ENCODE results near the gene CD58.
"Not testable (repeated sequence)": the region's sequence is repeated elsewhere in the genome, so short reads cannot be mapped to it uniquely, and the experiment has no call there.

Gene CD58

DNA sequence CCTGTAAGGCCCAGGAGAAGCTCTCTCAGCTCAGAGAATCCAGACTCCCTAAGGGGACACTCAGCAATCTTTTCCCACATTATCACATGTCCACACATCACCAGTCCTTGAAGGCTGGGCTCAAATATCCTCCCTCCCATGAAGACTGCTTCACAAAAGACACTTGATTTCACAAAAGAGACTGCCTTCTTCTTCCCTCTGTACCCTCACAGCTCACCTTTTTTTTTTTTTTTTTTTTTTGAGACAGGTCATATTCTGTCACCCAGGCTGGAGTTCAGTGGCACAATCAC is 1.5 kb downstream of the CD58 start:
- TF ChIP-seq, protein P1, sequence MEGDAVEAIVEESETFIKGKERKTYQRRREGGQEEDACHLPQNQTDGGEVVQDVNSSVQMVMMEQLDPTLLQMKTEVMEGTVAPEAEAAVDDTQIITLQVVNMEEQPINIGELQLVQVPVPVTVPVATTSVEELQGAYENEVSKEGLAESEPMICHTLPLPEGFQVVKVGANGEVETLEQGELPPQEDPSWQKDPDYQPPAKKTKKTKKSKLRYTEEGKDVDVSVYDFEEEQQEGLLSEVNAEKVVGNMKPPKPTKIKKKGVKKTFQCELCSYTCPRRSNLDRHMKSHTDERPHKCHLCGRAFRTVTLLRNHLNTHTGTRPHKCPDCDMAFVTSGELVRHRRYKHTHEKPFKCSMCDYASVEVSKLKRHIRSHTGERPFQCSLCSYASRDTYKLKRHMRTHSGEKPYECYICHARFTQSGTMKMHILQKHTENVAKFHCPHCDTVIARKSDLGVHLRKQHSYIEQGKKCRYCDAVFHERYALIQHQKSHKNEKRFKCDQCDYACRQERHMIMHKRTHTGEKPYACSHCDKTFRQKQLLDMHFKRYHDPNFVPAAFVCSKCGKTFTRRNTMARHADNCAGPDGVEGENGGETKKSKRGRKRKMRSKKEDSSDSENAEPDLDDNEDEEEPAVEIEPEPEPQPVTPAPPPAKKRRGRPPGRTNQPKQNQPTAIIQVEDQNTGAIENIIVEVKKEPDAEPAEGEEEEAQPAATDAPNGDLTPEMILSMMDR (IDR thresholded peaks at IDR 0.05; ENCODE audit: borderline replicate concordance, insufficient read depth, low read depth, low read length): no peak
- peak overlapping the region; percentile 70 for H3K4me3 ChIP-seq (ENCODE audit: low read depth, low read length)

DNA sequence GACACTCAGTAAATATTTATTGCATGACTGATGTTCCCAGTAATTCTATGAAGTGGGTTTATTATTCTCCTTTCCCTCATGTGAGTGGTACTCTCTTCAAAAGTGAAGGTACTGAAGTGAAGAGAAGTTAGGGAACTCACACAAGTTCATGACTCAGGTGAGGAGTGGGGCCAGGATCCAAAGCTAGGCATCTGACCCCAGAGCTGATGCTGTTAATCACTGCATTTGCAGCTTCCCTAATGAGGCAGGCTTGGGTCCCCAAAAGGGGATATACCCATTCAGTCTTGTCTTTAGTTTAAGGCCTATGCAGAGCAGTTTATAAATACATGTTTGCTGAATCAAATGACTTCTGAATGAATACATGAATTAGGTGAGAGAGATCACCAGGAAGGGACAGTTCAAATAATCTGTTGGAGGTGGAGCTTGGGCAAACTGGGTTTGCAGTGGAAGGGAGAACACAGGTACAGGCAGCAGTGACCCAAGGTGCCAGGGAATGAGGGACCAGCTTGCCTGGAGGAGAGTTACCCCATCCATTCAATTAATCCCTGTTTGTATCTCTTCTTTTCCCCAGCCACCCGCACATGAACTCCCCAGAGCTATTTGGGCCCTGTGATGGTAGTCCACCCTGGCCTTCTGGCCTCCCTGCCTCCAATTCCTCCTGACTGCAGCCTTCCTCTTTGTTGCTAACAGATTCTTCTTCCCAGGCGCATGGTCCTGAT is 2.0 kb downstream of the CD58 start:
- H3K4me3 ChIP-seq (ENCODE audit: low read depth, low read length): peak overlapping the region; percentile 70

DNA sequence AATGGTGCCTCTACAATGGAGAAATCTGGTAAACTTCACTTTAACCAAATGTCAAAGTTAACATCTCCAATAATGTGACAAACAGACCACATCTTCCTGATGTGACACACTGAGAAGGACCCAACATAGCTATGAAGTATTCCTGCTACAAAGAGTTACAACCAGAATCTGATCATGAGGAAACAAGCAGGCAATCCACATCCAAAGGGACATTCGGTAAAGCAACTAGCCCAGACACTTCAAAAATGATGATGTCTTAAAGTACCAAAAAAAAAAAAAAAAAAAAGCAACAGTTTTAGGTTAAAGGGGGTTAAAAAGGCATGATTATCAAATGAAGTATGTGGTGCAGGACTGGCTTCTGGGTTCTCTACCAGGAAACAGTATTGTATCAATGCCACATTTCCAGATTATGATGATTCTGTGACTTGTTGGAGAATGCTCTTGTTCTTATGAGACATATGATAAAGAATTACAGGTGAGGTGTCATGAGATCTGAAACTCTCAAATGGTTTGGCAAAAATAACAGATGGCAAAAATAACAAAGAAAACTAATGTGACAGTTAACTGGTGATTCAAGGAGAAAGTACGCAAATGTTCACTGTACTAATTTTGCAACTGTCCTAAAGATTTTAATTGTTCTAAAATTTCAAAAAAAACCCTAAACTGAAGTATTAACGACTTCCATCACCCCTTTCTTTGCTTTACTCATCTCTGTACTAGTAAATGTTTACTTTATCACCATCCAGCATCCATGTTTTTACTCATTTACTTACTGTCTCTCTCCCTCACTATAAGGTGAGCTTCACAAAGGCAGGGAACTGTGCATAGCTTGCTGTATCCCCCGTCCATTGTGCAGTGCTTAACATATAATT is 2.8 kb downstream of the CD58 start:
- TF ChIP-seq, protein P1 (IDR thresholded peaks at IDR 0.05; ENCODE audit: borderline replicate concordance, insufficient read depth, low read depth, low read length): no peak
- peak overlapping the region; percentile 70 for H3K4me3 ChIP-seq (ENCODE audit: low read depth, low read length)

More for the DNA sequence above, 2.0 kb downstream of the CD58 start:
- TF ChIP-seq, protein P1 (IDR thresholded peaks at IDR 0.05; ENCODE audit: borderline replicate concordance, insufficient read depth, low read depth, low read length): no peak

DNA sequence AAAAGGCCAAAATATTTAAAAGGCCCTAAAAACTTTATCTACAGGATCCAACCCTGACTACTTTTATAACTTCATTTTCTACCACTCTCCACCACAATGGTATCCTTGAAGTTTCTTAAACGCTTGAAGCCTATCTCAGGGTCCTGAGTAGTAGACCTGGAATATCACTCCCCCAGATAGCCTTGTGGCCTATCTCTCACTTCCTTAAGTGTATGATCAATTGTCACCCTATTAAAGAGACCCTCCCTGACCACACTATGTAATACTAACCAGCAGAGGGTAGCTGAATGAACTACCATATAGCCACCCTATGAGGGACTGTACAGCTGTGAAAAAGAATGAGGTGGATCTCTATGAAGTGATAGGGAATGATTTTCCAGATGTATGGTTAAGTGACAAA is 5.6 kb downstream of the CD58 start:
- TF ChIP-seq, protein P1 (IDR thresholded peaks at IDR 0.05; ENCODE audit: borderline replicate concordance, insufficient read depth, low read depth, low read length): no peak
- no peak overlapping the region for H3K4me3 ChIP-seq (ENCODE audit: low read depth, low read length)

DNA sequence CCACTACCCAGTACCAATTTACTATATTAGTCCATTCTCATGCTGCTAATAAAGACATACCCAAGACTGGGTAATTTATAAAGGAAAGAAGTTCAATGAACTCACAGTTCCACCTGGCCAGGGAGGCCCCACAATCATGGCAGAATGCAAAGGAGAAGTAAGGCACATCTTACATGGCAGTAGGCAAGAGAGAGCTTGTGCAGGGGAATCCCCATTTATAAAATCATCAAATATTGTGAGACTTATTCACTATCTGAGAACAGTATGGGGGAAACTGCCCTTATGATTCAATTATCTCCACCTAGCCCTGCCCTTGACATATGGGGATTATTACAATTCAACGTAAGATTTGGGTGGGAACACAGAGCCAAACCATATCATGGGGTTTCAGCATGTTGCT is 6.4 kb downstream of the CD58 start:
- H3K4me3 ChIP-seq (ENCODE audit: low read depth, low read length): no peak overlapping the region
- TF ChIP-seq, protein P1 (IDR thresholded peaks at IDR 0.05; ENCODE audit: borderline replicate concordance, insufficient read depth, low read depth, low read length): no peak

DNA sequence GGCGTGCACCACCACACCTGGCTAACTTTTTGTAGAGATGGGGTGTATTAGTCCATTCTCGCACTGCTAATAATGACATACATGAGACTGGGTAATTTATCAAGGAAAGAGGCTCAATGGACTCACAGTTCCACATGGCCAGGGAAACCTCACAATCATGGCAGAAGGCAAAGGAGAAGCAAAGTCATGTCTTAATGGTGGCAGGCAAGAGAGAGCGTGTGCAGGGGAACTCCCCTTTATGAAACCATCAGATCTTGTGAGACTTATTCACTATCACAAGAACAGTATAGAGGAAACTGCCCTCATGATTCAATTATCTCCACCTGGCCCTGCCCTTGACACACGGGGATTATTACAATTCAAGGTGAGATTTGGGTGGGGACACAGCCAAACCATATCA is 8.4 kb downstream of the CD58 start:
- not testable (repeated sequence) for H3K4me3 ChIP-seq (ENCODE audit: low read depth, low read length)

DNA sequence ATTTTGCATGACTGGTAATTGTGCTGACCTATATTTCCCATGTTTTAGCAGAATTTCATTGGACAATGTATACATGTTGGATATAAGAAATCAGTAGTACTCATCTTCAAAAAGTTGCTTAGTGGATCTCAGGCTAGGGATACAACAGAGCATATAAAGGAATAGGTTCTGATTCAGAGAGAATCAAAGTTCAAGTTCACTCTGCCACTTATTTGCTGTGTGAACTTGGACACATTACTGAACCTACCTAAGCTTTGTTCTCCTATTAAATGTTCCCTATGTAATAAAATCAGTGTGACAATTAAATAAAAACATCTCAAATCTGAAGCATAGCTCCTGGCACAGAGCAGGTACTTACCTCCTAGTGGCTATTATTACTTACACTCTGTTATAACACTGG is 9.3 kb downstream of the CD58 start:
- TF ChIP-seq, protein P1 (IDR thresholded peaks at IDR 0.05; ENCODE audit: borderline replicate concordance, insufficient read depth, low read depth, low read length): no peak
- H3K4me3 ChIP-seq (ENCODE audit: low read depth, low read length): peak overlapping the region; percentile 12

Data from GM12875 (cell line).